Neural crest cell (in vitro differentiated cells): ENCODE measurements around the gene RFLNA. TPM values are rescaled to one million over a fixed set of nuclear protein-coding genes. Genes with fewer than 3 reads are reported as not detected.

Source experiments
- DNase-seq: peaks from one replicate; pipeline ENCODE4 v3.0.0; 2021; ENCODE audit warnings: low read depth, mixed read lengths, low spot score
- H3K27ac Mint-ChIP-seq: one replicate; pipeline ENCODE4 v1.8.0; 2021; ENCODE audit warnings: mild to moderate bottlenecking, mixed read lengths; ENCODE audit not compliant: unreplicated experiment
- H3K27me3 Mint-ChIP-seq: 2 replicates; pipeline ENCODE4 v1.8.0; 2021; ENCODE audit warnings: low read depth, mild to moderate bottlenecking, mixed read lengths
- H3K36me3 Mint-ChIP-seq: 2 replicates; pipeline ENCODE4 v1.8.0; 2021; ENCODE audit warnings: low read depth, mild to moderate bottlenecking, mixed read lengths
- H3K4me1 Mint-ChIP-seq: 2 replicates; pipeline ENCODE4 v1.8.0; 2021; ENCODE audit warnings: mixed read lengths
- H3K4me3 Mint-ChIP-seq: one replicate; pipeline ENCODE4 v1.8.0; 2021; ENCODE audit warnings: mild to moderate bottlenecking, mixed read lengths
- H3K9me3 Mint-ChIP-seq: 2 replicates; pipeline ENCODE4 v1.8.0; 2021; ENCODE audit warnings: mixed read lengths
- total RNA-seq: library from RNA; stranded (reverse); gene quantifications from 2 replicates; pipeline ENCODE4 v1.2.1, GENCODE V29; 2021
- TF ChIP-seq, protein P1 (sequence below): fragments of 200-600 bp; sonication (generic); conservative IDR thresholded peaks from 2 replicates; pipeline ENCODE4 v1.5.0; 2021; ENCODE audit warnings: antibody characterized with exemption, mild to moderate bottlenecking

The RFLNA gene
- total RNA-seq, 1 donor from 2014 or later, result 2.8 TPM

DNA sequence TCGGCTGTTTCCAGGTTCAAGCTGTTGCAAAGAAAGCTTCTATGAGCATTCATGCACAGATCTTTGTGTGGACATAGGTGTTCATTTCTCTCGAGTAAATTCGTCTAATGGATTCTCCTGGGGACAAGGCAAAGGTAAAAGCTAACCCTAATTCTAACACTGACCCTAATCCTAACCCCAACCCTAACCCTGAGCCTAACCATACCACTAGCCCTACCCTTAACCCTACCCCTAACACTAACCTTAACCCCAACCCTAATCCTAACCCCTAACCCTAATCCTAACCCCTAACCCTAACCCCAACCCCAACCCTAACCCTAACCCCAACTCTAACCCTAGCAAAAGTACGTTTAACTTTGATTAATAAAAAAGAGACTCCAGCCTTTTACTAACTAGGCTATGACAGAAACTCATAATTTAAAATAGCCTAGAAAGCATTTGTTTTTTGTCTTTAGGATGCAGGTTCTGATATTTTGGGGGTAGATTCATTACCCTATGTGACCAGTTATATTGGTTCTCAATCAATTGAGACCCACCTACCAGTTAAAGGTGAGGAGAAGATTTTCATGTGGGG is 27.6 kb upstream of the RFLNA start:
- Mint-ChIP-seq H3K27ac (no peak overlapping the region), H3K4me3 (no peak overlapping the region), H3K4me1 (peaks cover 6% of the 10 kb centered on the region), H3K9me3 (no peaks in the 10 kb centered on the region), H3K27me3 (peaks cover 2% of the 10 kb centered on the region), H3K36me3 (no peaks in the 10 kb centered on the region)
- DNase-seq, result no peak
- TF ChIP-seq, protein P1, sequence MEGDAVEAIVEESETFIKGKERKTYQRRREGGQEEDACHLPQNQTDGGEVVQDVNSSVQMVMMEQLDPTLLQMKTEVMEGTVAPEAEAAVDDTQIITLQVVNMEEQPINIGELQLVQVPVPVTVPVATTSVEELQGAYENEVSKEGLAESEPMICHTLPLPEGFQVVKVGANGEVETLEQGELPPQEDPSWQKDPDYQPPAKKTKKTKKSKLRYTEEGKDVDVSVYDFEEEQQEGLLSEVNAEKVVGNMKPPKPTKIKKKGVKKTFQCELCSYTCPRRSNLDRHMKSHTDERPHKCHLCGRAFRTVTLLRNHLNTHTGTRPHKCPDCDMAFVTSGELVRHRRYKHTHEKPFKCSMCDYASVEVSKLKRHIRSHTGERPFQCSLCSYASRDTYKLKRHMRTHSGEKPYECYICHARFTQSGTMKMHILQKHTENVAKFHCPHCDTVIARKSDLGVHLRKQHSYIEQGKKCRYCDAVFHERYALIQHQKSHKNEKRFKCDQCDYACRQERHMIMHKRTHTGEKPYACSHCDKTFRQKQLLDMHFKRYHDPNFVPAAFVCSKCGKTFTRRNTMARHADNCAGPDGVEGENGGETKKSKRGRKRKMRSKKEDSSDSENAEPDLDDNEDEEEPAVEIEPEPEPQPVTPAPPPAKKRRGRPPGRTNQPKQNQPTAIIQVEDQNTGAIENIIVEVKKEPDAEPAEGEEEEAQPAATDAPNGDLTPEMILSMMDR, result no peak

- peaks cover 3% of the 10 kb centered on the region for H3K9me3 Mint-ChIP-seq
- H3K27ac Mint-ChIP-seq, result peak overlapping the region; percentile 28
- TF ChIP-seq, protein P1, result no peak
- no peak for DNase-seq
- H3K4me1 Mint-ChIP-seq, result peaks cover 16% of the 10 kb centered on the region
- H3K36me3 Mint-ChIP-seq, result no peaks in the 10 kb centered on the region
- peaks cover 7% of the 10 kb centered on the region for H3K27me3 Mint-ChIP-seq
- H3K4me3 Mint-ChIP-seq, result no peak overlapping the region
Measured at GRCh38 chr12:124270671-124271070, 24.2 kb upstream of the RFLNA start.

GRCh38 chr12:124273630-124274029 is 21.3 kb upstream of the RFLNA start:
- H3K4me1 Mint-ChIP-seq, result peaks cover 31% of the 10 kb centered on the region
- H3K9me3 Mint-ChIP-seq, result peaks cover 3% of the 10 kb centered on the region
- DNase-seq, result peak; percentile 38
- no peaks in the 10 kb centered on the region for H3K36me3 Mint-ChIP-seq
- no peak overlapping the region for H3K4me3 Mint-ChIP-seq
- TF ChIP-seq, protein P1, result peak; percentile 57
- H3K27ac Mint-ChIP-seq, result no peak overlapping the region
- H3K27me3 Mint-ChIP-seq, result peaks cover 17% of the 10 kb centered on the region

- TF ChIP-seq, protein P1, result no peak
- no peak overlapping the region for H3K27ac Mint-ChIP-seq
- peaks cover 28% of the 10 kb centered on the region for H3K27me3 Mint-ChIP-seq
- H3K4me3 Mint-ChIP-seq, result no peak overlapping the region
- peaks cover 40% of the 10 kb centered on the region for H3K4me1 Mint-ChIP-seq
- no peaks in the 10 kb centered on the region for H3K36me3 Mint-ChIP-seq
- no peak for DNase-seq
- peaks cover 3% of the 10 kb centered on the region for H3K9me3 Mint-ChIP-seq
Measured at GRCh38 chr12:124276337-124276736, 18.6 kb upstream of the RFLNA start.

- no peak overlapping the region for H3K4me3 Mint-ChIP-seq
- TF ChIP-seq, protein P1, result no peak
- H3K27ac Mint-ChIP-seq, result no peak overlapping the region
- H3K9me3 Mint-ChIP-seq, result peaks cover 3% of the 10 kb centered on the region
- peaks cover 46% of the 10 kb centered on the region for H3K4me1 Mint-ChIP-seq
- peaks cover 33% of the 10 kb centered on the region for H3K27me3 Mint-ChIP-seq
- no peaks in the 10 kb centered on the region for H3K36me3 Mint-ChIP-seq
- DNase-seq, result no peak
Measured at GRCh38 chr12:124277394-124278241, 17.3 kb upstream of the RFLNA start.
